ENCODE results near the gene GRAMD4. TPM values are rescaled to one million over a fixed set of nuclear protein-coding genes. Genes with fewer than 3 reads are reported as not detected.
A peak's percentile ranks its signal among the peaks of the same experiment; 100 is the strongest.

Gene GRAMD4
- total RNA-seq, 2 experiments from 2014 or later = 52.9 to 54.8 TPM

DNA sequence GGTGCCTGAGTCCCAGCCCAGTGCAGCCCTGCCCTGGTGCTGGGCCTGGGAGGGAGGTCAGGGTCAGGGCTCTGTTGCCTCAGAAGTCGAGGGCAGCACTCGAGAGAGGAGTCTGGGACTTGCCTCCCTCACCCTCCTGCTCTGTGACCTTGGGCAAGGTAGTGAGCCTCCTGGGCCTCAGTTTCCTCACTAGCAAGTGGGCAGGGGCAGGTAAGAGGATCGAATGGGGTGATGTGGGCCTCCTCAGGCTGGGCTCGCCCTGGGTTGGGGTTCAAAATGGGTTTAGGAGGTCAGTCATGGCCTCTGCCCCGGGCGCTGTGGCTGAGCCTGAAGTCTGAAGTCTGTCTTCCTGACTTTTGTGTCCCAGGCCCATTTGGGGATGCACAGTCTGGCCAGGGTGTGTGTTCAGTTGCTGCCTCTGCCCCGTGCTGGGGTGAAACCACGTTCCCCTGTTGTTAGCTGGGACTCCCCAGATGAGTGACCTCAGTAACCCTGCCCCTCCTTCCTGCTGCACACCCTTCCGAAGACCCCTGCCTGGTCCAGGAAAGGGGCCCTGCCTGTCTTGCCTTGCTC, 41.8 kb upstream of the GRAMD4 start:
- Mint-ChIP-seq H3K9me3 (no peaks in the 10 kb centered on the region), H3K4me3 (peak overlapping the region; percentile 94), H3K27ac (no peak overlapping the region), H3K4me1 (peaks cover 63% of the 10 kb centered on the region), H3K36me3 (ENCODE audit: low read depth) (no peaks in the 10 kb centered on the region), H3K27me3 (peaks cover 4% of the 10 kb centered on the region)
- CTCF ChIA-PET = no interaction called here
- DNase-seq = no peak
- POLR2A ChIA-PET = interaction anchor here (0.8 to 2.2 kb wide), 3 partner anchors 10 to 71 kb away, joined by 4 to 8 read pairs (median 6); no protein-coding TSS in a partner anchor

DNA sequence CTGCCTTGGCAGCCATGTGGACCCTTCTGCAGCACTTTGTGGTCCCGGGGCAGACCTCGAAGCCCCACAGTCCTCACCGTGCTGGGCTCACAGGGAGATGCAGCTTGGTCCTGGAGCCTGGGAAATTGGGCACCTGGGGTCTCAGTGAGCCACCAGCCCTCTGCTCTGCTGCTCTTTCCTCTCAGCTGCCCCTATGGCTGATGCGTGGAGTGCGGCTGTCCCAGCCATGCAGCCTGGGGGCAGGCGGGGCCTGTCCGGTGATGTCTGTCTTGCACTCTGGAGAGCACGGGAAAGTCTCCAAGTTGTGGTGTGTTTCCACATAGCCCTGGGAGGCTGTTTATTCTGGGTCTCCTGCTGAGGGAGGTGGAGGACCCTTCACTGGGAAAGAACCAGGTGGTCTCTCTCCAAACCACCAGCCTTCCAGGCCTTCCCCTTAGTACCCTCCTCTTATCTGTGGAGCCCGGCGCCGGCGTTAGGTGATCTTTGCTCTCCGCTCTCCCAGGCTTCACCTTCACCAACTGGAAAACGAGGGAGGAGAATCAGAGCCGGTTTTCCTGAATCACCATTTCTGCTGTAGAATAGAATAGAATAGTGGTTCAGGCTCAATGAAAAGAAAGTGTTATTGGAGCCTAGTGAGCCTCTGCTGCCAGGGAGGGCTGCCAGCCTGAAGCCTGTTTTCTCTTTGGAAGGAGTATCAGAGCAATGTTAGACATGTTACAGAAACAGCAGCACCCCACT, 41.2 kb upstream of the GRAMD4 start:
- Mint-ChIP-seq H3K4me3 (peak overlapping the region; percentile 94), H3K4me1 (peaks cover 63% of the 10 kb centered on the region), H3K27ac (no peak overlapping the region), H3K27me3 (peaks cover 4% of the 10 kb centered on the region), H3K36me3 (ENCODE audit: low read depth) (no peaks in the 10 kb centered on the region), H3K9me3 (no peaks in the 10 kb centered on the region)
- POLR2A ChIA-PET = interaction anchor here (2.2 kb wide), 1 partner anchor 34 kb away, joined by 6 read pairs; no protein-coding TSS in a partner anchor
- CTCF ChIA-PET = no interaction called here
- no peak for DNase-seq

DNA sequence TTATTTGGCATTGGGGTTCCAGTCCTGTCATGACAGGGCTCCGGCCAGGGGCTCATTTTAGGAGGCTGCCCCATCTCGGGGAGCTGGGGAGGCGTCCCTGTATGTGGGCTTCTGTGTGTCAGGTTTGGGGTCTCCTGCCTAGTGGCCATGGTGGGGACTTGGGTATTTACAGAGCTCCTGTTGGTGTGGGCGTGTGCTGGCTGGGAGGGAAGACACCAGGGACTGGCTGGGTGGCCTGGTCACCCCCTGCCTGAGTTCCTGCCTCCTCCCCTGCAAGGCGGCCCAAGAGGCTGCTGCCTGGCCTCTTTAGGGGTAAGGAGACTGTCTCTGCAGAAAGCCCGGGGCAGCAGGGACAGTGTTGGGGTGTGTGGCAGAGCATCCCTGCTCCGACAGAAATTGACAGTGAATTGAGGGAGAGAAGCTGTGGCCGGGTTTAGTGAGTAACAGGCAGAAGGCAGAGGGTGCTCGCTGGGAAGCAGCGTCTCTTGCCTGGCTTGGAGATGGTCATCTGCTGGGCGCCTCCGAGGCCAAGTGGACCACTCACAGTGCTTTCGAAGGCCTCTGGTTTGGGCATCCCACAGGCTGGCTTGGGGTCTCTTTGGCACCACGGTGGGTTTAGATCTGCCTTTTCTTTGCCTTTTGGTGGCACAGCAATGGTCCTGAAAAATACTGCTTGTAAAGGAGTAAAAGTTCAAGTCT, 40.3 kb upstream of the GRAMD4 start:
- H3K4me3 Mint-ChIP-seq = no peak overlapping the region
- no peaks in the 10 kb centered on the region for H3K36me3 Mint-ChIP-seq (ENCODE audit: low read depth)
- no peaks in the 10 kb centered on the region for H3K9me3 Mint-ChIP-seq
- peaks cover 4% of the 10 kb centered on the region for H3K27me3 Mint-ChIP-seq
- no peak for DNase-seq
- H3K4me1 Mint-ChIP-seq = peaks cover 61% of the 10 kb centered on the region
- POLR2A ChIA-PET = no interaction called here
- CTCF ChIA-PET = no interaction called here
- H3K27ac Mint-ChIP-seq = no peak overlapping the region

DNA sequence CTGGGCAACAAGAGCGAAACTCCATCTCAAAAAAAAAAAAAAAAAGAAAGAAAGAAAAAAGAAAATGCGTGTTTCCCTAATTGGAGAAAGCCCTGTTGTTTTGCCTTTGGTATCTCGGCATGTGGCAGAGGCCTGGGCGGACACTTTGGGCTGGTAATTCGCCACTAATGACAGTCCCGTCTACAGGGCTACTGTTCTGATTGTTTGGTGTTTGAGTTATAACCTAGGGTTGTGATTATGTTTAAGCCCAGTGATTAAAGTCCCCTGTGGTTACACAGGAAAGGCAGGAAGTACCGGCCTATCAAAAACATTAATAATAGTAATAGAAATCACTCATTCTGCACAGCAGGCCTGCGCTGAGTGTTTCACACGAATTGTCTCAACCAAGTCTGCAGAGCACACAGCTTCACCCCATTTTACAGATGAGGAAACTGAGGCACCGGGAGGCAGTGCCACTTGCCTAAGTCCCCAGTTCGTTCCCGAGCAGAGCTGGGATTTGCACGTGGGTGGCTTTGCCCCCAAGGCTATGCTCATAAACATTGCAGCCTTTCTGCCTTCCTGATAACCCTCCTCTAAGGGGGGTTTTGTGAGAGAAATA, 39.1 kb upstream of the GRAMD4 start:
- no peak overlapping the region for H3K27ac Mint-ChIP-seq
- H3K9me3 Mint-ChIP-seq = no peaks in the 10 kb centered on the region

DNA sequence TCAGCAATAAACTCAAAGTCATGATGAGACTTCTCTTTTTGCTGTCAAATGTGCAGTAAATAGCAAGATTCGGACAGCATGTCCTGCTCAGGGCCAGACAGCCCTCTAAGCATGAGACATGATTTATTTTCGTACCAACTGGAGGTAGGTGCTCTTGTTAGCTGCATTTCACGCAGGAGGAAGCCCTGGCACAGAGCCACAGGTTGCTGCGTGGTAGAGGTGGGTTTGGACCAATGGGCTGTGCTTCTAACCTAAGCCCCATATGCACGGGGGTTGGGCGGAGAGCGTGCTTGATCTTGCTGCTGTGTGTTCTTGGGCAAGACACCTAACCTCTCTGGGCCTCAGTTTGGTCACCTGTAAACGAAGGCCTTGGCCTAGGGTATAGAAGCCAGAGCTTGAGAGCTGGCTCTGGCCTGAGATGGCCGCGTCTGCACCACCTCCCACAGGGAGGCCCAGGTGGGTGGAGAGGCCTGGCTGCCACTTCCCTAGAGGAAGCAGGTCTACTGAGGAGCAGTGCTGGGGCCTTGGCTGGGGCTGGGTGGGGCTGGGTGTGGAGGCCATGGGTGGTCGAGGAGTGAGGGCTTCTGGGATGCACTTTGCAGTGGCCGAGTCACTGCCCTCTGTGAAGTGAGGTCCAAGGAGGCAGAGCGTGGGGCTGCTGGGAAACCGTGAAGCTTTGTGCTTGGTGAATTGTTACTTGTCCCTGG, 38.5 kb upstream of the GRAMD4 start:
- no peak for DNase-seq
- H3K27ac Mint-ChIP-seq = no peak overlapping the region
- H3K4me3 Mint-ChIP-seq = no peak overlapping the region
- H3K36me3 Mint-ChIP-seq (ENCODE audit: low read depth) = no peaks in the 10 kb centered on the region
- H3K4me1 Mint-ChIP-seq = peaks cover 53% of the 10 kb centered on the region
- no peaks in the 10 kb centered on the region for H3K27me3 Mint-ChIP-seq
- no peaks in the 10 kb centered on the region for H3K9me3 Mint-ChIP-seq
- CTCF ChIA-PET = interaction anchor here (1.2 kb wide), 1 partner anchor 19 kb away, joined by 4 read pairs; no protein-coding TSS in a partner anchor
- POLR2A ChIA-PET = interaction anchor here (1.2 kb wide), 1 partner anchor 31 kb away, joined by 3 read pairs; no protein-coding TSS in a partner anchor

More for the DNA sequence above, 39.1 kb upstream of the GRAMD4 start:
- CTCF ChIA-PET = no interaction called here
- POLR2A ChIA-PET = no interaction called here
- no peak for DNase-seq
- Mint-ChIP-seq H3K36me3 (ENCODE audit: low read depth) (no peaks in the 10 kb centered on the region), H3K4me3 (no peak overlapping the region), H3K27me3 (no peaks in the 10 kb centered on the region), H3K4me1 (peaks cover 52% of the 10 kb centered on the region)

DNA sequence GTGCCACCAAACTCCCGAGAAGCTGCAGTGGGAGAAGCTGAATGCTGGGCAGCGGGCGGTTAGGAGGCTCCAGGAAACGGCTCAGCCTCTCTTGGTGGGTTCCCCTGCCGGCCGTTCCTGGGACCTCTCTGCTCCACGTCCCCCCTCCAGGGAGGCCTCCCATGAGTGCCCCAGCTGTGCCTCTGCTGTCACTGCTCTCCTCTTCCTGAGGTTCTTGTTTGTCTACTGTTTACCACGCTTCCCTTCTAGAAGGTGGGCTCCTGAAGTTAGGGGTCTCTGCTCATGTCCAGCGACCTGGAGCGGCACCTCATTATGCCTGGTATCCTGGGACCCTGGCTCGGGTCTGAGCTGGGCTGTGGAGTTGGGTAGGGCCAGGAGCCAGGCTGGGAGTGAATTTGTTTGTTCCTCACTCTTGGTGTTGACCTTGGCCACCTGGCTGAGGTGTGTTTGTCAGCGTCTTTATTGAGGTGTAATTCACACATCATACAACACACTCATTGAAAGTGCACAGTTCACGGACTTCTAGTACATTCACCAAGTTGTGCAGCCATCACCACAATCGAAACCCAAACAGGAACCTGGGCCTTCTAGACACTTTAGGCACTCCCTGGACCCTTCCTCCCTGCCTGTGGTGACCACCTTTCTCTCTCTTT, 37.8 kb upstream of the GRAMD4 start:
- no peaks in the 10 kb centered on the region for H3K27me3 Mint-ChIP-seq
- H3K4me3 Mint-ChIP-seq = no peak overlapping the region
- H3K36me3 Mint-ChIP-seq (ENCODE audit: low read depth) = no peaks in the 10 kb centered on the region
- H3K9me3 Mint-ChIP-seq = no peaks in the 10 kb centered on the region
- DNase-seq = no peak
- ChIA-PET CTCF (interaction anchor here (0.6 to 1.2 kb wide), 2 partner anchors 17 to 19 kb away, joined by 3 to 4 read pairs; no protein-coding TSS in a partner anchor), POLR2A (interaction anchor here (1.2 kb wide), 1 partner anchor 30 kb away, joined by 3 read pairs; no protein-coding TSS in a partner anchor)
- peaks cover 60% of the 10 kb centered on the region for H3K4me1 Mint-ChIP-seq
- no peak overlapping the region for H3K27ac Mint-ChIP-seq

DNA sequence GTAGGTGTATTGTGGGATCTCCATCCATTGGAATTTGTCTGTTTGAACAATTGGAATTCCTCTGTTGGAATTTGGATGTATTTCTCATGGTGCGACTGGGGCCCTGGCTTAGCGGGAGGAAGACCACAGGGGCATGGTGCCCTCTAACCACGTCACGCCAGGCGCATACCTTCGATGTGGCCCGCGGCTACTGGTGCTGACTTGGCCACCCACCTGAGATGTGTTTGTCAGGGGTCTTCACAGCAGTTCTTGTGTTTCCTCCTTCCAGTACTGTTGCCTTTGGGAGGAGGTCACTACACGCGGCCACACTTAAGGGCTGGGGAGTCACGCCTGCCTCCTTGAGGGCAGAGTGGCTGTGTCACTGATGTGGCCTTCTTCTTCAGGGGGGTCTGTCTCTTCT, 36.6 kb upstream of the GRAMD4 start:
- peaks cover 60% of the 10 kb centered on the region for H3K4me1 Mint-ChIP-seq
- CTCF ChIA-PET = no interaction called here
- POLR2A ChIA-PET = no interaction called here
- H3K27ac Mint-ChIP-seq = no peak overlapping the region
- no peaks in the 10 kb centered on the region for H3K27me3 Mint-ChIP-seq
- H3K36me3 Mint-ChIP-seq (ENCODE audit: low read depth) = no peaks in the 10 kb centered on the region
- no peak overlapping the region for H3K4me3 Mint-ChIP-seq
- DNase-seq = no peak
- no peaks in the 10 kb centered on the region for H3K9me3 Mint-ChIP-seq

DNA sequence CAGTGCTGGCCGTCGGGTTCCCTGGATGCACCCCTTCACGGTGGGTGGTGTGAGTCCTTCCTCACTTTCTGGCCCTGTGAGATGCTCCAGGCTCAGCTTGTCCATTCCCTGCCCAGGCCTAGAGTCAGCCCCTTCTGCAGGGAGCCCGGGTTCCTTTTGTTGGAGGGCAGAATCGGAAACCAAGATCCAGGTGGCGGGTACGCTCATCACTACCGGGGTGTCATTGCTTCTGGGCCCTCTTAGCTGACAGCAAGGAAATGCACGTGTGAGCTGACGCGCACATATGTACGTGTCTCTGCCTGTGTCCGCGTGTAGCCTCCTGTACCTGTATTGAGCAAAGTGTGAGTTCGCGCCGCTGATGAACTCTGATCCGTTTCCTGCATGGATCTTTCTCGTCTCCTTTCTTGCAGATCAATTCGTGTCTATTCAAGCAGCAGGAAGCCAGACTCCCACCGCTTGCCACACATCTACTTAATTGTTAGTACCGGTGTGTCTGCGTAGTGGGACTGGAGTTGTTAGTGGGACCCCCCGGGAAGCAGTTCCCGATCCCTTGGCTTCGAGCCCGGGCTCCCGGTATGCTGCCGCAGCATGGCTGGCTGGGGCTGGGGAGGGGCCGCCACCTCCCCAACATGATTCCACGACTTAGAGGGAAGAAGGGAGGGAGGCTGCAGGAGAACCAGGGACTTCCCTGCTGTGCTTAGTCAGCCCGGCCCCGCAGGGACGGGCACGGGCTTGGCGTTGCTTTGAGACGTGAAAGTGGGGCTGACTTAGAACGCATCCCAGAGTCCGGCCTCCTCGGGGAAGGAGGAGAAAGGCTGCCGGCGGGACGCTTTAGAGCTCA, 35.9 kb upstream of the GRAMD4 start:
- CTCF ChIA-PET = no interaction called here
- Mint-ChIP-seq H3K27ac (no peak overlapping the region), H3K4me1 (peaks cover 59% of the 10 kb centered on the region), H3K27me3 (no peaks in the 10 kb centered on the region), H3K4me3 (no peak overlapping the region), H3K36me3 (ENCODE audit: low read depth) (no peaks in the 10 kb centered on the region), H3K9me3 (no peaks in the 10 kb centered on the region)
- DNase-seq = no peak
- POLR2A ChIA-PET = no interaction called here

DNA sequence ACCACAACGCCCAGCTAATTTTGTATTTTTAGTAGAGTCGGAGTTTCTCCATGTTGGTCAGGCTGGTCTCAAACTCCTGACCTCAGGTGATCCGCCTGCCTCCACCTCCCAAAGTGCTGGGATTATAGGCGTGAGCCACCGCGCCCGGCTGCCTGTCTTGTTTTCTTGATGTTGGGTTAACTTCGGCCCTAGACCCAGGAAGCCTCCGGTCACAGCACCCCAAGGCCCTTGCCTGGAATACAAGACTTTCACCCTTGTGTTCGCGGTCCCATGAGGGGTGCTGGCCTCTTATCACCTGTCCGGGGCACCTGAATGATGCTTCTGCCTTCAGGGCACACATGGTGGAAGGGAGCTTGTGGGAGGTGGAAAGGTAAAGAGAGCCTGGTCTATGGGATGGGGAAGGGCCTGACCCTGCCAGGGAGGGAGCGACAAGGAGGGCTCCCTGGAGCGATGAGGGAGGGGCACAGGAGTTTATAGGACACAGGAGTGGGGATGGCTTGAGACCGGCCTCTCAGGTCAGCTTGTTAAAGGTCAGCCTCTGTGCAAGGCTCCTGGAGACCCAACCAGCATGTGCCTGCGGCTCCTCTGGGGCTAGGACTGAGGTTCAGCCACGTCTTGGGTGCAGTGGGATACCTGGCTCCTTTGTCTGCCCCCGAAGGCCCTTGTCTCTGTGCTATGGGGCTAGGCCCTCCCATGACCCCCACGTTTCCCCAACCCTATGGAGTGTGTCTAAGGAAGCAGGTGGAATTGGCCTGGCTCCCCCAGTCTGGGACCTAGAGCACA, 34.7 kb upstream of the GRAMD4 start:
- ChIA-PET CTCF (no interaction called here), POLR2A (no interaction called here)
- Mint-ChIP-seq H3K27ac (no peak overlapping the region), H3K9me3 (no peaks in the 10 kb centered on the region), H3K27me3 (no peaks in the 10 kb centered on the region), H3K4me3 (no peak overlapping the region), H3K36me3 (ENCODE audit: low read depth) (no peaks in the 10 kb centered on the region), H3K4me1 (peaks cover 58% of the 10 kb centered on the region)
- DNase-seq = no peak

DNA sequence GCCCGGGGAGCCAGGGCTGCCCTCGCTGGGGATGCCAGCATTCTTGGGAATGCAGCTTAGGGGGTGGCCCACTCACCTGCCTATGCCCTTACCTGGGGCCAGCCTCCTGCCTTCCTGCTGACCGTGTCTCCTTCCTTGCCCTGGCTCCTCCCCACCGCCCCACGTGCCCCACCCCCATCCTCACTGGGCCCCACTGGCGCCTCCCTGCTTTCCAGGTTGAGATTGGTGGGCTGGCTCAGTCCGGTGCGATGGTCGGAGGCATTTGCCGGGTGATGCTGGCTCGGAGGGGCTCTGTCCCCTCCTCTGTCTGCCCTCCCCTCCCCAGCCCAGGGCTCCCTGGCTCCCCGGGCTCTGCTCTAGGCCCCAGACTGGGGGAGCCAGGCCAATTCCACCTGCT, 34.1 kb upstream of the GRAMD4 start:
- DNase-seq = no peak
- Mint-ChIP-seq H3K9me3 (no peaks in the 10 kb centered on the region), H3K36me3 (ENCODE audit: low read depth) (no peaks in the 10 kb centered on the region), H3K4me1 (peaks cover 62% of the 10 kb centered on the region), H3K27ac (no peak overlapping the region), H3K4me3 (no peak overlapping the region), H3K27me3 (no peaks in the 10 kb centered on the region)
- CTCF ChIA-PET = no interaction called here
- POLR2A ChIA-PET = no interaction called here

DNA sequence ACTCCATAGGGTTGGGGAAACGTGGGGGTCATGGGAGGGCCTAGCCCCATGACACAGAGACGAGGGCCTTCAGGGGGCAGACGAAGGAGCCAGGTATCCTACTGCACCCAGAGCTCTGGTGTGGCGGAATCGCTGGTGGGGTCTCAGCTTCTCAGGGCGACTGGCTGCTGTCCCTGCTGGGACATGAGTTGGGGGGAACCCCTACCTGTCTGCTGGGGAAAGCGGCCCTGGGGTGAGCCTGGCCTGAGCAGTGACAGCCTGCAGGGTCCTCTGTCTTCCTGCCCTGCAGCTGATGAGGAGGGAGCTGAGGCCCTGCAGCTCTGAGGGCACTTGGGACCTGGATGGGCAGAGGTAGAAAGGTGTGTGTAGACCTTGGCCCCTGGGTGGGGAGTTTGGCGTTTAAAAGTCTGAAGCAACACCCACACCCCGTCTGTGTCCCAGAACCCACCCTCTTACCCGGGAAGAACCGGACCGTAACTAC, 33.6 kb upstream of the GRAMD4 start:
- H3K4me1 Mint-ChIP-seq = peaks cover 60% of the 10 kb centered on the region
- H3K36me3 Mint-ChIP-seq (ENCODE audit: low read depth) = no peaks in the 10 kb centered on the region
- H3K4me3 Mint-ChIP-seq = peak overlapping the region; percentile 76
- H3K9me3 Mint-ChIP-seq = no peaks in the 10 kb centered on the region
- H3K27me3 Mint-ChIP-seq = no peaks in the 10 kb centered on the region
- POLR2A ChIA-PET = interaction anchor here (2.4 kb wide), 1 partner anchor 9 kb away, joined by 8 read pairs; no protein-coding TSS in a partner anchor
- H3K27ac Mint-ChIP-seq = peak overlapping the region; percentile 87
- CTCF ChIA-PET = no interaction called here
- no peak for DNase-seq
